Tibial nerve (tissue), 4 donors: Measurements from ENCODE around the gene PHETA1. TPM values are rescaled to one million over a fixed set of nuclear protein-coding genes. Genes with fewer than 3 reads are reported as not detected.
"Not testable (repeated sequence)": the region's sequence is repeated elsewhere in the genome, so short reads cannot be mapped to it uniquely, and the experiment has no call there.

Source experiments
- DNase-seq, 2 donors: peaks; one replicate each; pipeline ENCODE4 v3.0.0-alpha.2; 2019; ENCODE audit warnings: low spot score in 2 of 2
- H3K27ac ChIP-seq, 4 donors: fragments of 200-600 bp; sonication (generic) in 3 of 4; one replicate each; pipeline ENCODE4 v1.5.1; 2017 to 2019; ENCODE audit warnings: mild to moderate bottlenecking in 1 of 4
- H3K27me3 ChIP-seq, 2 donors: fragments of 200-600 bp; sonication (generic) in 1 of 2; one replicate each; pipeline versions ENCODE4 v1.5.1 to v1.6.0; 2017 to 2019
- H3K36me3 ChIP-seq, 3 donors: fragments of 200-600 bp; sonication (generic); one replicate each; pipeline ENCODE4 v1.5.1; 2018 to 2019
- H3K4me1 ChIP-seq, 4 donors: fragments of 200-600 bp; sonication (generic) in 3 of 4; one replicate each; pipeline ENCODE4 v1.5.1; 2017 to 2019
- H3K4me3 ChIP-seq, 4 donors: fragments of 200-600 bp; sonication (generic) in 3 of 4; one replicate each; pipeline ENCODE4 v1.5.1; 2017 to 2019; ENCODE audit warnings: mild to moderate bottlenecking in 1 of 4, moderate library complexity in 1 of 4
- H3K9me3 ChIP-seq, 4 donors: fragments of 200-600 bp; sonication (generic) in 3 of 4; one replicate each; pipeline ENCODE4 v1.5.1; 2017 to 2019
- EP300 ChIP-seq, 2 donors: sonication (generic); formaldehyde crosslinking; IDR thresholded peaks; one replicate each; pipeline ENCODE4 v1.6.1; 2017; ENCODE audit warnings: antibody characterized with exemption in 2 of 2, mild to moderate bottlenecking in 1 of 2
- POLR2A ChIP-seq, 2 donors: fragments of 450-650 bp; IDR thresholded peaks; one replicate each; pipeline ENCODE4 v1.6.1; 2017; ENCODE audit warnings: antibody characterized with exemption in 2 of 2, mild to moderate bottlenecking in 2 of 2, moderate library complexity in 2 of 2
- WGBS, 2 donors: methylation state at CpG; one replicate each; pipeline ENCODE4 v1.1.5; 2018; 5-methylcytosine and 5-hydroxymethylcytosine counted together
- total RNA-seq, 4 donors: library from RNA; depleted of rRNA; stranded (reverse); fragments of >200 nt; gene quantifications; one replicate each; pipeline ENCODE4 v1.1.0, GENCODE V29; 2016
- TF ChIP-seq, protein P1 (sequence below), 5 experiments: fragments of 200-600 bp in 3 of 5; fragments of 450-650 bp in 2 of 5; sonication (generic) in 3 of 5; IDR thresholded peaks; one replicate each; pipeline ENCODE4 v1.5.1; 2016 to 2019; ENCODE audit warnings: antibody characterized with exemption in 5 of 5, mild to moderate bottlenecking in 3 of 5, moderate library complexity in 2 of 5

The PHETA1 gene
- total RNA-seq, 4 donors from 2014 or later = 12.7 to 26.6 (median 18.3) TPM

GRCh38 chr12:111340231-111340630 lies 28.7 kb downstream of the PHETA1 start:
- no peaks in the 10 kb centered on the region for H3K4me1 ChIP-seq
- 84 to 92% methylated on average over 1 of the region's 1 CpG for WGBS, 2 donors
- H3K4me3 ChIP-seq = no peak overlapping the region
- H3K27ac ChIP-seq = no peak overlapping the region
- H3K9me3 ChIP-seq = peaks cover 0 to 10% (median 0%) of the 10 kb centered on the region in 4 donors
- H3K36me3 ChIP-seq = no peaks in the 10 kb centered on the region
- DNase-seq = no peak
- H3K27me3 ChIP-seq = no peaks in the 10 kb centered on the region
- TF ChIP-seq, protein P1, sequence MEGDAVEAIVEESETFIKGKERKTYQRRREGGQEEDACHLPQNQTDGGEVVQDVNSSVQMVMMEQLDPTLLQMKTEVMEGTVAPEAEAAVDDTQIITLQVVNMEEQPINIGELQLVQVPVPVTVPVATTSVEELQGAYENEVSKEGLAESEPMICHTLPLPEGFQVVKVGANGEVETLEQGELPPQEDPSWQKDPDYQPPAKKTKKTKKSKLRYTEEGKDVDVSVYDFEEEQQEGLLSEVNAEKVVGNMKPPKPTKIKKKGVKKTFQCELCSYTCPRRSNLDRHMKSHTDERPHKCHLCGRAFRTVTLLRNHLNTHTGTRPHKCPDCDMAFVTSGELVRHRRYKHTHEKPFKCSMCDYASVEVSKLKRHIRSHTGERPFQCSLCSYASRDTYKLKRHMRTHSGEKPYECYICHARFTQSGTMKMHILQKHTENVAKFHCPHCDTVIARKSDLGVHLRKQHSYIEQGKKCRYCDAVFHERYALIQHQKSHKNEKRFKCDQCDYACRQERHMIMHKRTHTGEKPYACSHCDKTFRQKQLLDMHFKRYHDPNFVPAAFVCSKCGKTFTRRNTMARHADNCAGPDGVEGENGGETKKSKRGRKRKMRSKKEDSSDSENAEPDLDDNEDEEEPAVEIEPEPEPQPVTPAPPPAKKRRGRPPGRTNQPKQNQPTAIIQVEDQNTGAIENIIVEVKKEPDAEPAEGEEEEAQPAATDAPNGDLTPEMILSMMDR (IDR thresholded peaks at IDR 0.05) = no peak
- TF ChIP-seq POLR2A (IDR thresholded peaks at IDR 0.05) = no peak
- TF ChIP-seq EP300 (IDR thresholded peaks at IDR 0.05) = no peak

- Histone ChIP-seq H3K9me3 (peaks cover 0 to 10% (median 0%) of the 10 kb centered on the region in 4 donors), H3K27ac (no peak overlapping the region), H3K4me3 (no peak overlapping the region), H3K4me1 (no peaks in the 10 kb centered on the region), H3K36me3 (no peaks in the 10 kb centered on the region), H3K27me3 (no peaks in the 10 kb centered on the region)
- DNase-seq = no peak
- TF ChIP-seq, protein P1 (IDR thresholded peaks at IDR 0.05) = no peak
- TF ChIP-seq EP300 (IDR thresholded peaks at IDR 0.05) = no peak
- TF ChIP-seq POLR2A (IDR thresholded peaks at IDR 0.05) = no peak
- 75 to 76% methylated on average over 7 of the region's 7 CpGs for WGBS, 2 donors
These were observed 29.5 kb downstream of the PHETA1 start for GRCh38 chr12:111339321-111339938.

DNA sequence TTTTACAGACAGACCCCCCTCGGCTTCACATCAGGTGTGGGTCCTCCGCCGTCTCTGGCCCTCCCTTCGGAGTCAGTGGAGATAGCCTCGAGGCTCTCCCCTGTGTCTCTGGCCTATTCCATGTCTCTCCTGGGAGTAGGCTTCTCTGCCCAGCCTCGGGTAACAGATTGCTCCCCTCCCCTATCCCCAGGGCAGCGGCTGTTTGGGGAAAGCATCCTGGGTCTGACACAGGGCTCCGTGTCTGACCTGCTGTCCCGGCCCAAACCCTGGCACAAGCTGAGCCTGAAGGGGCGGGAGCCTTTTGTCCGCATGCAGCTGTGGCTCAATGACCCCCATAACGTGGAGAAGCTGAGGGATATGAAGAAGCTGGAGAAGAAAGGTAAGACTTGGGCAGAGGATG lies 30.8 kb downstream of the PHETA1 start:
- H3K4me1 ChIP-seq = no peaks in the 10 kb centered on the region
- H3K9me3 ChIP-seq = peaks cover 0 to 7% (median 0%) of the 10 kb centered on the region in 4 donors
- H3K36me3 ChIP-seq = no peaks in the 10 kb centered on the region
- 67 to 80% methylated on average over 12 of the region's 12 CpGs for WGBS, 2 donors
- TF ChIP-seq POLR2A (IDR thresholded peaks at IDR 0.05) (no peak), EP300 (IDR thresholded peaks at IDR 0.05) (no peak)
- TF ChIP-seq, protein P1 (IDR thresholded peaks at IDR 0.05) = no peak
- DNase-seq = no peak
- H3K4me3 ChIP-seq = no peak overlapping the region
- no peak overlapping the region for H3K27ac ChIP-seq
- H3K27me3 ChIP-seq = no peaks in the 10 kb centered on the region

- 78 to 84% methylated on average over 5 of the region's 5 CpGs for WGBS, 2 donors
- H3K27ac ChIP-seq = no peak overlapping the region
- no peak for TF ChIP-seq POLR2A (IDR thresholded peaks at IDR 0.05)
- TF ChIP-seq, protein P1 (IDR thresholded peaks at IDR 0.05) = no peak
- no peak for TF ChIP-seq EP300 (IDR thresholded peaks at IDR 0.05)
- H3K27me3 ChIP-seq = no peaks in the 10 kb centered on the region
- H3K9me3 ChIP-seq = peaks cover 0 to under 1% (median 0%) of the 10 kb centered on the region in 4 donors
- H3K4me3 ChIP-seq = no peak overlapping the region
- H3K4me1 ChIP-seq = no peaks in the 10 kb centered on the region
- DNase-seq = no peak
- H3K36me3 ChIP-seq = no peaks in the 10 kb centered on the region
These were observed 31.5 kb downstream of the PHETA1 start for GRCh38 chr12:111337371-111337770.

DNA sequence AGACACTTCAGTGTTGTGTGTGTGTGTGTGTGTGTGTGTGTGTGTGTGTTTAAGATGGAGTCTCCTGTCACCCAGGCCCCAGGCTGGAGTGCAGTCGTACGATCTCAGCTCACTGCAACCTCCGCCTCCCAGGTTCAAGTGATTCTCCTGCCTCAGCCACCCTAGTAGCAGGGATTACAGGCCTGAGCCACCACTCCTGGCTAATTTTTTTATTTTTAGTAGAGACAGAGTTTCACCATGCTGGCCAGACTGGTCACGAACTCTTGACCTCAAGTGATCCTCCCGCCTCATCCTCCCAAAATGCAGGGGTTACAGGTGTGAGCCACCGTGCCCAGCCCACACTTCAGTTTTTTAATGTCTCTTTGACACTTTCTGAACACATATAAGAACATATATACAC lies 32.5 kb downstream of the PHETA1 start:
- WGBS, 2 donors = 80 to 87% methylated on average over 6 of the region's 6 CpGs
- not testable (repeated sequence) for DNase-seq, H3K27ac ChIP-seq, H3K4me1 ChIP-seq, H3K9me3 ChIP-seq, H3K27me3 ChIP-seq, H3K36me3 ChIP-seq, H3K4me3 ChIP-seq
